AML-193 (cell line): ENCODE results near the gene AXIN2.

Source experiments
- DNase-seq, 2 experiments: peaks; one replicate each; lab custom pipeline; 2025; lab: John Stamatoyannopoulos, UW

AXIN2 gene, protein sequence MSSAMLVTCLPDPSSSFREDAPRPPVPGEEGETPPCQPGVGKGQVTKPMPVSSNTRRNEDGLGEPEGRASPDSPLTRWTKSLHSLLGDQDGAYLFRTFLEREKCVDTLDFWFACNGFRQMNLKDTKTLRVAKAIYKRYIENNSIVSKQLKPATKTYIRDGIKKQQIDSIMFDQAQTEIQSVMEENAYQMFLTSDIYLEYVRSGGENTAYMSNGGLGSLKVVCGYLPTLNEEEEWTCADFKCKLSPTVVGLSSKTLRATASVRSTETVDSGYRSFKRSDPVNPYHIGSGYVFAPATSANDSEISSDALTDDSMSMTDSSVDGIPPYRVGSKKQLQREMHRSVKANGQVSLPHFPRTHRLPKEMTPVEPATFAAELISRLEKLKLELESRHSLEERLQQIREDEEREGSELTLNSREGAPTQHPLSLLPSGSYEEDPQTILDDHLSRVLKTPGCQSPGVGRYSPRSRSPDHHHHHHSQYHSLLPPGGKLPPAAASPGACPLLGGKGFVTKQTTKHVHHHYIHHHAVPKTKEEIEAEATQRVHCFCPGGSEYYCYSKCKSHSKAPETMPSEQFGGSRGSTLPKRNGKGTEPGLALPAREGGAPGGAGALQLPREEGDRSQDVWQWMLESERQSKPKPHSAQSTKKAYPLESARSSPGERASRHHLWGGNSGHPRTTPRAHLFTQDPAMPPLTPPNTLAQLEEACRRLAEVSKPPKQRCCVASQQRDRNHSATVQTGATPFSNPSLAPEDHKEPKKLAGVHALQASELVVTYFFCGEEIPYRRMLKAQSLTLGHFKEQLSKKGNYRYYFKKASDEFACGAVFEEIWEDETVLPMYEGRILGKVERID

DNA sequence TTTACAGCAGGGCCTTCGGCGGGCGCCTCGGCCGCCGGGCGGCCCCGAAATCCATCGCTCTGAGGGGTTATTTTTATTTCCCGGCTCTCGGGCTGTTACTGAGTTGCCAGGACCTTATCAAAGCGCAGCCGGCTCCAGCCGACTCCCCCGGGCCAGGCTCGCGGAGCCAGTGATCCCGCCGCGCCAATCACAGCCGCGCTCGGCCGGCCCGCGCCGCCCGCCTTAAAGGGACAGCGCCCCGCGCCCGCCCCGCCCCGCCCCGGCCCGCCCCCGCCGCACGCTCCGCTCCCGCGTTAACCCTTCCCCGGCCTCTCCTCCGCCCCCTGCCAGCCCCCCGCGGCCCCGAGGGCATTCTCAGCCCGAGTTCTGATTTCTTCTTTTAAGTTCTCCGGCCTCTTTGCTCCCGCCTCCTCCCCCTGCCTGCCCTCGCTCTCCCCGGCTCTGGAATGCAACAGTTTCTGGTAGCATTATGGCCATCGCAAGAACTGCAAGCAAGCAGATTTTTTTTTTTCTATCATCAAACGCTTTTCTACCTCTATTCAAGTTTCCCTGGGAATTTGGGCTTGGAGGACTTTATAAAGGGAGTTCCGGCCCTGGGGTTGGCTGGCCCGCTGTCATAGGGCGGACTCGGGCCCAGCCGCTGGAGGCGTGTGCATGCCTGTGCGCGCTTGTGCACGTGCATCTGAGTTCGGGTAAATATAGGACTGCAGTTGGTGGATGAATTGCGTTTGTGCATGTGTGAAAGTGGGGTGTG, at the start of gene AXIN2:
TSS of gene AXIN2 (minus strand) at position 197 of the 754 bp plus-strand sequence. CDS start 3,028 bp downstream, outside the sequence.
- DNase-seq, result peak; percentile 57 to 67

DNA sequence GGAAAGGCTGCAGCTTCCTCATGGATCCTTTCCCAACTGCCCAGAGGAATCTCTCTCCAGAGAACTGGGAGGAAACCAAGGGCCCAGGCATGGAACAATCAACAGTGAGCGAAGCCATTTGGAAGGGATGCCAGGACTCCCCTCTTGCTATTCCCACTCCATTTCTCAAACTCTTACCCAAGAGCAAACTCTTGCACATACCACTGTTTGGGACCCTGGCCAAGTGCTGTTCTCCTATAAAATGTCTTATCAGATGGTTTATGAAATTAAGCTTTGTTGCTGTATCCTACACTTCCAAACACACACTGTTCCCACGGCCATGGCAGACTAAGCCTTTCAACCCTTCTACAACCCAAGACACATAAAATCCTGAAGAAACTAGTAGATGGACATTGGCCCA, 48.3 kb upstream of the AXIN2 start:
- no peak for DNase-seq

DNA sequence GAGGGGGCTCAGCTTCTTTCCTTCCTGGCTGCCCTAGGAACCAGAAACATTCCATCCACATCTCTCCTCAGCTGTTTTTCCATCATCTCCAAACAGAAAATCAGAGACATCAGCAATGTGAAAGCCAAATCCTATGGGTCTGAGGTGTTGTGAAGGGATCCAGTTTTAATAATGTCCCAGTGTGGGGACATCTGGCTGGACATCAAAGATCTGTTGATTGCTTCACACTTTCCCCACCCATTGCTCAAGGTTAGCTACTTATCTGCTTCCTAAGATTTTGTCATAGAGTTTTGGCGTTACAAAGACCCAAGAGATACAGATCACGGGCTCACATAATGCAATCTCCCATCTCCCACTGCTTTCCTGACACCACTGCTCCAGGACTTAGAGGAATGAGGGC, 47.8 kb upstream of the AXIN2 start:
- DNase-seq, result no peak

DNA sequence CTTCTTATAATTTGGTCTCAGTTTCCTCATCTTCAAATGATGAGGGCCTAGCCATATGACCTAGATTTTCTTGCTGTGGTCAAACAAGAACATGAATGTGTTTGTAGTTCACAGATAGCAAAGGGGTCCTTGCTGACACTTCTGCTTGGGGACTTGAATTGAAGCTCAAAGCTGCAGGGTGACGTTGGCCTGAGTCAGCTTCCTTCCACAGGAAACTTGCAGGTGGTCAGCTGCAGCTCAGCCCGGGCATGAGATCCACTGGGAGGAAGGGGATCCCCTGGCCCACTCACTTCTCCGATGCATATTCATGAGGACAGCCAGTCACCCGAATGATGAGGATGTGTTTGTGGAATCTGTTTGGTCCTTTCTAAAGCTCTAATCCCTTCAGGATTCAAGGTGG, 42.6 kb upstream of the AXIN2 start:
- no peak for DNase-seq

DNA sequence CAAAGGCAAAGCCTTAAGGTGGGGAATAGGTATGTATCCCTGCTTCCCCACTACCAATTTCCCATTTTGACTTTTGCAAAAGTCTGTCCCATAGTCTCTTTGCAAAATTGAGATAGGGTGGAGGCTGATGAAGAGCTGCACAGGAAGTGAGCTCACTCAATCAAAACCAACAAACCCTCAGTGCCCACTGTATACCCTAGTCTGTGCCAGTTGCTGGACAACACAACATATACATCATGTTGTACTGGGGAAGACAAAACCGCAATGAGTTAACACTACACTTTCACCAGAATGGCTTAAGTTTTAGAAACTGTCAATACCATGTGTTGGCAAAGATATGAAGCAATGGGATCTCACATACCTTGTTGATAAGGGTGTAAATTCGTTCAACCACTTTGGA, 40.4 kb upstream of the AXIN2 start:
- DNase-seq, result no peak

DNA sequence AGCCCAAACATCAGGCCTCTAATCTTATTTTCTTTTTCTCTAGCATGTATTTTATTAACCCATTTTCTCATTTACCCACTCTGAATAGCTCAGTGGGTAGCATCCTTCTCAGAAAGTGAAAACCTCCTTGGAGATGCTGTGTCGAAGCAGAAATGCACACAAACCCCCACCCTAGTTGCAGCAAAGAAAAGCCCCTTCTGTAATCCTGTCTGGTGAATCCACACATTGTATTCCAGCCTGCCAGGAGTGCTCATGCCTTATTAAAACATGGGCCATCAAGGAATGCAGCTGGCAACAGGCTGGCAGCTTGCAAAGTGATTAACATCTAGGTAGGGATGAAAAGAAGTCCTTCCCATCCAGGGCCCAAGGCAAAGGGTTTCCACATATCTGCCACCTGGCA, 39.7 kb upstream of the AXIN2 start:
- no peak for DNase-seq

DNA sequence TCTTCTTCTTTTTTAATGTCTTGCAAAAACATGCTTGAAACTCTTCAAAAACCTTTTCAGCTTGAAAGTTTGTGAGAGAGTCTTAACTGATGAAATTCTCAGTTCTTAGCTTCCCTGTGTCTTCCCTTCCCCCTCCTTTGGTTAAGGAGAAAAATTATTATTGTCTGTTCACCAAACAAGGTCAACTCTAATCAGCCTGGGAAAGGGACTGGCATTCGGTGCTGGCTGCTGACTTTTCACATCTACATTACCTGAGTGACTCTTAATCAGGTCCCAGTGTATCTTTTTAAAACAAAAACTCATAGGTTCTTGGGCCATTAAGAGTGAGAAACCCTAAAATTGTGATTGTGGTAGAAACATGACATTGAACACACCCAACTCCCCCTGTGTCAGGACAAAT, 39.1 kb upstream of the AXIN2 start:
- no peak for DNase-seq

DNA sequence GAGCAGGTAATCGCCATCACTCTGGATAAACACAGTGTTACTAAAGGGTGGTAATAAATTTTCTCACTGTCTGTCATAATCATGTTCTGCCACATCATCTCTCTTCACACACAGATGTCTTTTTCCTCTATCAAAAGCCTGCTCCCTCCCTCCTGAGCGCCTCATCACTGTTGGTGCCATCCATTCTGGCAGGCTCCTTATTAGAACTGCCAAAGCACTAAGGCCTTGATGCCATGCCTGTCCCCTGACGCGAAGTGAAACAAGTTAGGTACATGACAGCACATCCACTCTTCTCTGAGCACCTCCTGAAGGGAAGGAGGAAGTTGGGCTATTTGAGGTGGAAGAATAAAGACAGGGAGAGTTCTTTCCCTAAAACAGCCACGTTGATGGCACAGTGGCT, 38.2 kb upstream of the AXIN2 start:
- DNase-seq, result no peak

DNA sequence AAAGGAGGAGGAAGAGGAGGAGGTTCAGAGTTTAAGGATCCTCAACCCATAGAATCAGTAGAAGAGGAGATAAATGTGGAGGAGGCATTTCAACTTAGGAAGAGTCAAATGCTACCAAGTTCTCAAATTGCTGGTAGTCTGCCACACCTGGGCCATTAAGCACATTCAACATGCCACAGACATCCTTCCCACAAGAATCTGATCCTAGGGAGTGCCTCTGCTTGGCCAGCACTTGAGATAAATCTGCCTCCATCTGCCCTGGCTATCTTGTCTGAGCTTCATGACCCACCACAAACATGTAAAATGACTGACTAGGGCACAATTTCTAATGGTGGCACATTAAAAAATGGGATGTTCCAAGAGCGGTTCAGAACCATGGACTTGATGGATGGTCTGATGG, 37.3 kb upstream of the AXIN2 start:
- no peak for DNase-seq

DNA sequence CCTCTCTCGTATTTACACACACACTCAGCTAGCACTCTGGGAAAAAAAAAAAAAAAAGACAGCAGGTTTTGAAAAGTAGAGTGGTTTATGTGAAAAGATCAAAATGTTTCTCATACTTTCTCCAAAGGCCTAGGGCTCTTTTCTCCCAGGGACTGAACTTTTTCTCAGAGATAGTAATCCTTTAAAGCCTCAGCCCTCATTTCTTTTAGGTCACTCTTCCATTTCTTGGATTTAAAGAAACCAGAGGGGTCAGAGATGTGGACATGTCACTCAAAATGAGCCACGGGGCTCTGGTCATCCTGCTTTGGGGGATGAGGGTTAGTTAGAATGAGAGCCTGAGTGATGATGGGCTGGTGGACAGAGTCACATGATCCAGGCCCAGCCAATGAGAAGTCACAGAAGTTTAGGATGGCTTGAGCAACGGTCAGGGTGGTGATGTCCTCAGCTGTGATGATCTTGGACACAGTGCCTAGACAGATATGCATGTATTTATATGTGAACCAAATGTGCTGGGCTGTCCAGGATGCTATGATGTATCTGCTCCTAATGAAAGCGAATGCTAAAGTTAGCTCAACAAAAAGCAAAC, 33.7 kb upstream of the AXIN2 start:
- no peak for DNase-seq

DNA sequence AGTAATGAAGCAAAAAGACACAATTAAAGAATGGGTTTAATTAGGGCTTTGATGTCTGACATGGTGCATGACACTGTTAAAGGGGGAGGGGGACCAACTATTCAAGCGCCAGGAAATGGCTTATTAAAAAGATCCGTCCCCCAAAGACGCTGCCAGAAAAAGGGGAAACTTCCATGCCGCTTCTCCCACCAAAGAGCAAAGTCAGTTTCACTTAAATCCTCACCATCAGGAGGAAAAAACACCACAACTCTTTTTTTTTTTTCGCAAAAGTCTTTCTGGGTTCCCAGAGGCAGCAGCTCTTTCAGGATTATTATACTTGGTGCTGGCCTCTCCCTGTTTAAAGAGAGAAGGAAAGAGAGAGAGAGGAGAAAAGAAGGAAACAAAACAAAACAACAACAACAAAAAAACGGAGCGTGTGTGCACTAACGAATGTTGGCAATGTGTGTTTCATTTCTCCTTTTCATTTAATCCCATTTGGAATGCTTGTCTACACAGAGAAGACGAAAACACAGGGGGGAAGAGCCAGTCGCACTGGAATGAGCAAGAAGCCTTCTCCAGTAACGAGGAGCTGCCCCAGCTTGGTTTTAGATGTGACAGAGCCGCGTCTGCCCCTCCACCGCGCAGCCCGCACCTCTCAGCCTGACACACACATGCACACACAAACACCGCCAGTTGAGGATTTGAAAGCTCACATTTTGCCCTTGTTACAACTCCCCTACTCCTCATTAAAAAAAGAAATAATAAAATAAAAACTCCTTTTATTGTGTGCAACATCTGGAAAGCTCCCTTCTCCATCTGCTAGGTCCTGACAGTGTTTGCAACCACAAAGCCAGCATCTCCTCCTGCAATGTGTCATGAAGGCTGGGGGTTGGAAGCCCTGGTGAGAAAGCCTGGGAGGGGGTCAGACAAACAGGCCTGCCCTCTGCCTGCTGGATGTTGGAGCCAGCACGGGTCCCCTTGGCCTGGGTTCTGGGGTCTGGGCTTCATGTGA, 32.7 kb upstream of the AXIN2 start:
- no peak for DNase-seq

DNA sequence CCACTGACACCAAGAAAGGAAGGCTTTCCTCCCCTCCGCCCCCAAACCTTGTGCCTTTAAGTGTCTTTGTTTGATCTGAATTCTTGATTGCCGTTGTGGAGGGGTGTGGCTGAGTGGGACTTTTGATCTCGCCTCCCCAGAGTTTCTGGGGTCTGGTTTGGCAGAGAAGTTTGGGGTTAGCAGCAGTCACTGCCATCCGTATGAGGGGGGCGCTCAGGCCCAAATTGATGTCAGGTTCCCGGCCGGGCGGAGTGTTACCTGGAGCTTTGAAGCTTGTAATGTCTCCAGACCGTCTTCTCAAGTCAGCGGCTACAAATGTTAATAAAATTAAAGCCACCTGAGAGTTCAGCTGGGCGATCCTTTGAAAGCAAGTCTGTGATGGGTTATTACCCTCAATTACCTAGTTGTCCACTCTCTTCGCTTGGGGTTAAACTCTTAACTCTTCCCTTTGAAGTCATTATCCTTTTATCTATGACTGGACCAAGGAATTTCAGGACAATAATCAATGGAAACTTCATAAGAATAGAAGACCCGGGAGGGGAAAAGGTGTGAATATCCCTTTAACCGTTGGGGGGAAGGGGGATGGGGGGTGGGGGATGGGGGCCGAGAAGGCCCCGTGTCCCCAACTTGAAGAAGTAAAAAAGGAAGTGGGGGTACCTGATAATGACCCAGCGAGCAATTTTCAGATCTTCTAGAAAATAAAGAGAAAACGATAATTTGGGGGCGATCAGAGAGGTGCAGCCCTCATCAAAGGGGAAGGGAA, 31.8 kb upstream of the AXIN2 start:
- no peak for DNase-seq

DNA sequence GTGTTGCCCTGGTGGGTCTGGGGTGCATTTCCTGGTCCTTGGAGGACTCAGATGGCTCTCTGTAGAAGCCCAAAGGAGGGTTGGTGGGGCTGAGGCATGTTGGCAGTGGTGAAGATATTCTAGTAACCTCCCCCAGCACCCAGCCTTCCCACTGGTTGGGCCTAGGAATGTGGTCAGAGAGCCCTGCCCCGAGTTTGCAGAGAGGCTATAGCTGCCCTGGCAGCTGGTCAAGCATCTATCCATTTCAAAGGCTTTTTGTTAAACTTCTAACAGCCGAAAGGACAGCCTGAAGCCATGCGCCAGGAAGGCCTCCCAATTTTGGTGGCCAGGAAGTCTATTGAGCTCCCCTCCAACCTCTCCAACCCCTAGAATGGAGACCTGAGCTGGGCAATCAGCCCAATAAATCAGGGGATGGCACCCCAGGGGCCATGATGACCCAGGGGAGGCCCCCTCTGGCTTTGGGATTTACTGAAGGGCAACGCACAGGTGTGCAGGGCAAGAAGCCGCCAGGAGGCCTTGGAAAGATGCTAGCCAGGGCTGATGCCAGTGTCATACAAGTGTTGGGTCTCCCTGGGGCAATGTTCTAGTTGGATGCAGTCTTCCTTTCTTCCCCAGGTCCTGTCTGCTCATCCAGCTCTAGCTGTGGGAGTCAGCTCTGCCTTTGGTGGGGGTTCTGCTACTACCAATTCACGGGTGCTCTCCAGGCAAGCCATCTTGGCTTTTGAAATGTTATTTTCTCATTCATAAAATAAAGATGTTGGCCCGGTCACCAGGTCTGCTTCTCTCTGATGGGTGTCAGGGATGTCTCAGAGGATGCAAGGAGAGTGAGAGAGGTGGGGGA, 30.9 kb upstream of the AXIN2 start:
- DNase-seq, result no peak

DNA sequence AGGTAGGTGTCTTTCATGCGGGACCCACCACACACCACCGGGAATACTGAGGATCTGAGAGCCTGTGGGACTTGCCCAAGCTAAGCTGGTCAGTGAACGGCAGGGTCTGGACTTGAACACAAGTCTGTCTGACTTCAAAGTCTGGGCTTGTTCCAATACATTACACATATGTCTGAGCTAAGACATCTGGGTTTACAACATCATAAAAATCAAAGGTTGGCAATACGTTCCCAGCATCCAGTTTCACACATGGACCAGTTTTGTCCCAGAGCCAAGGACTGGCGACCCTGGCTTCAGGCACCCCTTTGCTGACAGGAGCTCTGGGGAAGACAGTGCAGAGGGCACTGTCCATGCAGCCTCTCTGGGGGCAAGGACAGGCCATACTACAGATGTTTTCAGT, 27.9 kb upstream of the AXIN2 start:
- no peak for DNase-seq

DNA sequence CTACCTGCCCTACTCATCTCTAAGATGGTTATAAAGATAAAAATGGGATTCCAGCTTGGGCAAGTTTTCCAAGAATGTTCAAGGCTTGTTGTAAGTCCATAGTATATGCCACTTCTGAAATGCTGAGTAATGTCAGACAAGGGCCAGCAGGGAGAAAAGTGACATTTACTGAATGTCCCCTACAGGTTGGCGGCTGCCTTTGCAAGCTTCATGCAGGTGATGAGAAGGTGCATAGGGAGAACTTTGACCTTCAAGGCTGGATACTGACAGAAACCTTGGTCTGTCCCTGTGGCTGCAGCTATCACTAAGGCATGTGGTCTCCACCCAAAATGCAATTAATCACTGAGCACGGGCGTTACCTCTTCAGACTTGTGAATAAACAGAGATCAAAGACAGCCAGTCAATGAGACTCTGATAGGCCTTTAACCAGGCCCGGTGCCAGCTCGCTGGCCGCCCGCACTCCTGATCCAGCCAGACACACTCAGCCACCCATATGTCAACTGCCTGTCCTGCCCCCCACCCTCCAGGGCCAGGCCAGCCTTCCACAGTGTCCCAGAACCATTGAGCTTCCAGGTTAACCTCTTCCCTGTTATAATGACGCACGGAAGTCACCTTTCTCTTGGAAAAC, 26.8 kb upstream of the AXIN2 start:
- DNase-seq, result no peak

DNA sequence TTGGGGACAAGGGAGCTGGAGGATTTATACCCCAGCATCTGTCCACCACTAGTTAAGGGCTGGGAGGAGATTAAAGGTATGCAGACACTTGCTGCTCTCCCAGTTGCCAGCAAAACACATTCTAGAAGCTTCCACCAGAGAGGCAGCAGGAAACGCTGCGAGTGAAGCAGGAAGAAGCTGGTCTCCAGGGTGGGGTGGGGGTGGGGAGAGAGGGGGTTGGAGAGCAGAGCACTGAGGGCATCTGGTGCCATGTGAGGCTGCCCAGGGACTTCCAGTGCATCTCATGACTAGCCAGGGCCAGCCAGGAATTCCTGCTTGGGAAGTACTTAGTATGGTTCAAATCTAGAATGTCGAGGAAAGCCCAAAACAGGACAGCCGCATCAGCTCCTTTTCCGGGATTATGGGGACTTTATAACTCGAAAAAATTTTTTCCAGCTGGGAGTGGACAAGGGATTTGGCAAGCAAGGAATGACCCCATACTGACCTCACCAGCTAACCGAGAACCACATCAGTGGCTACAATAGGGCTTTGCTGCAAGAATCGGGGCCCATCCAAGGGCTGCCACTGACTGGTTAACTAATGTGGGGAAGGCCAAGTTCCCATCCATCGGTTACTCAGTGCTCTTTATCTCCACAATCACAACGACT, 26.2 kb upstream of the AXIN2 start:
- no peak for DNase-seq

DNA sequence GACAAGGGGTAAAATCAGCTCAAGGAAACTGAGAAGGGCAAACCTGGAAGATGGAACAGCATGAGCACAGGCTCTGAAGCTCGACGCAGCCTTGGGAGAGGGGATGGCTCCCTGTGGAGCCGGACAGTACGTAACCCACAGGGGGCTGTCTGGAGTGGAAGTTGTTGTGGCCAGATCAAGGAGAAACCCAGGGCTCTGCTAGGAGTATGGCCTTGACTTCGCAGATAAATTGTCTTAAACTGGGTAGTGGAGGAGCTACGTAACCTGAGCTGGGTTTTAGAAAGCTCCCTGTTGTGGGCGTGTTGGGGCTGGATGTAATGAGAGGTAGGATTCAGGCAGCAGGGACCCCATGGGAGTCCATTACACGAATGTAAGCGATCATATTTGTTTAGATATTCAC, 25.5 kb upstream of the AXIN2 start:
- no peak for DNase-seq
